Neural cell (in vitro differentiated cells): ENCODE measurements around the gene UBAP2. TPM values are rescaled to one million over a fixed set of nuclear protein-coding genes. Genes with fewer than 3 reads are reported as not detected.

ENCODE experiments used
- H2AFZ ChIP-seq: fragments of 200-600, 300-800 bp; sonication (generic), shearing (Covaris generic); 2 replicates; pipeline ENCODE4 v1.6.0; 2014; ENCODE audit warnings: low read depth, mild to moderate bottlenecking, antibody characterized with exemption, low read length, moderate library complexity
- H3F3A ChIP-seq: fragments of 200-600 bp; shearing (Covaris generic); 2 replicates; pipeline ENCODE4 v1.6.1; 2016; ENCODE audit warnings: mild to moderate bottlenecking, moderate library complexity, mixed read lengths, antibody characterized with exemption, low read length; ENCODE audit not compliant: insufficient read depth, poor library complexity, severe bottlenecking
- H3K27ac ChIP-seq: fragments of 200-600, 300-800 bp; sonication (generic), shearing (Covaris generic); 2 replicates; pipeline ENCODE4 v1.5.1; 2014; ENCODE audit warnings: mild to moderate bottlenecking, low read length, moderate library complexity
- H3K27me3 ChIP-seq: fragments of 300-800, 200-600 bp; sonication (generic), shearing (Covaris generic); 2 replicates; pipeline ENCODE4 v1.6.0; 2014; ENCODE audit warnings: mild to moderate bottlenecking, low read depth, low read length, moderate library complexity; ENCODE audit not compliant: insufficient read depth
- H3K36me3 ChIP-seq: fragments of 300-800, 200-600 bp; sonication (generic), shearing (Covaris generic); 2 replicates; pipeline ENCODE4 v1.5.1; 2014; ENCODE audit warnings: mild to moderate bottlenecking, antibody characterized with exemption, low read length, moderate library complexity; ENCODE audit not compliant: insufficient read depth
- H3K4me2 ChIP-seq: fragments of 300-800, 200-600 bp; sonication (generic), shearing (Covaris generic); 2 replicates; pipeline ENCODE4 v1.6.0; 2014; ENCODE audit warnings: mild to moderate bottlenecking, low read length
- H3K4me3 ChIP-seq: fragments of 300-800, 200-600 bp; sonication (generic), shearing (Covaris generic); 2 replicates; pipeline ENCODE4 v1.5.1; 2014; ENCODE audit warnings: mild to moderate bottlenecking, low read length, moderate library complexity
- H3K79me2 ChIP-seq: fragments of 200-600 bp; shearing (Covaris generic); replicated peaks from 2 replicates; pipeline ENCODE4 v1.6.0; 2014; ENCODE audit warnings: mild to moderate bottlenecking, low read length, moderate library complexity; ENCODE audit not compliant: insufficient read depth
- H3K9ac ChIP-seq: fragments of 300-800, 200-600 bp; sonication (generic), shearing (Covaris generic); 2 replicates; pipeline ENCODE4 v1.6.1; 2016; ENCODE audit warnings: mild to moderate bottlenecking, low read length, mixed read lengths
- H3K9me2 ChIP-seq: fragments of 200-600 bp; shearing (Covaris generic); 2 replicates; pipeline ENCODE4 v1.6.1; 2016; ENCODE audit warnings: mild to moderate bottlenecking, low read length, mixed read lengths; ENCODE audit not compliant: insufficient read depth
- H3K9me3 ChIP-seq: fragments of 200-600, 300-800 bp; sonication (generic), shearing (Covaris generic); 2 replicates; pipeline ENCODE4 v1.6.1; 2016; ENCODE audit warnings: mild to moderate bottlenecking, mixed run types, low read length, moderate library complexity, mixed read lengths
- H4K20me1 ChIP-seq: fragments of 200-600 bp; shearing (Covaris generic); 2 replicates; pipeline ENCODE4 v1.6.1; 2016; ENCODE audit warnings: mild to moderate bottlenecking, mixed run types; ENCODE audit not compliant: insufficient read depth
- CTCF ChIP-seq: fragments of 450-650 bp; IDR thresholded peaks from 2 replicates; pipeline ENCODE4 v1.5.1; 2014; ENCODE audit warnings: antibody characterized with exemption, mild to moderate bottlenecking, moderate library complexity; ENCODE audit not compliant: poor library complexity, severe bottlenecking
- EP300 ChIP-seq: fragments of 450-650 bp; conservative IDR thresholded peaks from 2 replicates; pipeline ENCODE4 v1.6.1; 2014; ENCODE audit warnings: antibody characterized with exemption, mild to moderate bottlenecking, moderate library complexity; ENCODE audit not compliant: poor library complexity, severe bottlenecking
- EZH2 ChIP-seq: fragments of 200-600, 300-800 bp; shearing (Covaris generic), sonication (generic); IDR thresholded peaks from 2 replicates; pipeline ENCODE4 v1.6.1; 2014; ENCODE audit warnings: antibody characterized with exemption, low read length, borderline replicate concordance, mild to moderate bottlenecking; ENCODE audit not compliant: insufficient read depth, poor library complexity, severe bottlenecking
- MXI1 ChIP-seq: fragments of 450-650 bp; conservative IDR thresholded peaks from 2 replicates; pipeline ENCODE4 v1.6.1; 2014; ENCODE audit warnings: antibody characterized with exemption, mild to moderate bottlenecking; ENCODE audit not compliant: poor library complexity, severe bottlenecking
- POLR2AphosphoS5 ChIP-seq: IDR thresholded peaks from 2 replicates; pipeline ENCODE4 v1.6.1; 2012
- RAD21 ChIP-seq: fragments of 450-650 bp; conservative IDR thresholded peaks from 2 replicates; pipeline ENCODE4 v1.6.1; 2014; ENCODE audit warnings: antibody characterized with exemption, mild to moderate bottlenecking, moderate library complexity
- REST ChIP-seq: IDR thresholded peaks from 2 replicates; pipeline ENCODE4 v1.6.1; 2012; ENCODE audit warnings: borderline replicate concordance
- SMC3 ChIP-seq: fragments of 450-650 bp; conservative IDR thresholded peaks from 2 replicates; pipeline ENCODE4 v1.6.1; 2014; ENCODE audit warnings: antibody characterized with exemption, mild to moderate bottlenecking, moderate library complexity; ENCODE audit not compliant: poor library complexity
- TAF1 ChIP-seq: IDR thresholded peaks from 2 replicates; pipeline ENCODE4 v1.6.1; 2012; ENCODE audit warnings: low read depth
- polyA plus RNA-seq: library from polyadenylated mRNA; depleted of rRNA; stranded (reverse); fragments of >200 nt; gene quantifications from 2 replicates; pipeline ENCODE4 v1.2.3, GENCODE V29; 2014

The UBAP2 gene
- polyA plus RNA-seq, 1 donor from 2014 or later = 9.2 TPM

GRCh38 chr9:33988219-33988890 lies 60.3 kb downstream of the UBAP2 start:
- H3K79me2 ChIP-seq = no peaks in the 10 kb centered on the region
- no peak overlapping the region for H2AFZ ChIP-seq
- no peaks in the 10 kb centered on the region for H4K20me1 ChIP-seq
- TF ChIP-seq CTCF = no peak
- no peak for TF ChIP-seq POLR2AphosphoS5
- TF ChIP-seq SMC3 = no peak
- no peak for TF ChIP-seq RAD21
- TF ChIP-seq MXI1 = no peak
- no peak for TF ChIP-seq REST
- no peak for TF ChIP-seq EZH2
- TF ChIP-seq TAF1 = no peak
- TF ChIP-seq EP300 = no peak
- no peak overlapping the region for H3K9ac ChIP-seq
- H3K27me3 ChIP-seq = no peaks in the 10 kb centered on the region
- H3K36me3 ChIP-seq = peaks cover 9% of the 10 kb centered on the region
- H3K9me3 ChIP-seq = no peaks in the 10 kb centered on the region
- H3K4me2 ChIP-seq = no peak overlapping the region
- no peaks in the 10 kb centered on the region for H3K9me2 ChIP-seq
- H3F3A ChIP-seq = no peaks in the 10 kb centered on the region
- H3K27ac ChIP-seq = no peak overlapping the region
- H3K4me3 ChIP-seq = no peak overlapping the region

- H2AFZ ChIP-seq = no peak overlapping the region
- no peaks in the 10 kb centered on the region for H4K20me1 ChIP-seq
- H3K4me2 ChIP-seq = no peak overlapping the region
- H3K36me3 ChIP-seq = no peaks in the 10 kb centered on the region
- no peaks in the 10 kb centered on the region for H3K9me2 ChIP-seq
- no peaks in the 10 kb centered on the region for H3F3A ChIP-seq
- no peak overlapping the region for H3K4me3 ChIP-seq
- H3K79me2 ChIP-seq = no peaks in the 10 kb centered on the region
- H3K9ac ChIP-seq = no peak overlapping the region
- H3K27me3 ChIP-seq = no peaks in the 10 kb centered on the region
- no peaks in the 10 kb centered on the region for H3K9me3 ChIP-seq
- TF ChIP-seq POLR2AphosphoS5 (no peak), SMC3 (no peak), EP300 (no peak), RAD21 (no peak), TAF1 (no peak)
- no peak overlapping the region for H3K27ac ChIP-seq
Measured at GRCh38 chr9:33976414-33976813, 72.3 kb downstream of the UBAP2 start.
